PC-9 (cell line): ENCODE data around the gene HMX2. TPM values are rescaled to one million over a fixed set of nuclear protein-coding genes. Genes with fewer than 3 reads are reported as not detected.

Experiments used
- BruUV-seq: library from RNA; stranded (reverse); fragments of 400-500 nt; replicated peaks from 2 replicates; lab custom pipeline; 2021; lab: Mats Ljungman, UMichigan
- CTCF ChIA-PET: fragments of 300-600 bp; sonication (Branson Sonifier 250); formaldehyde crosslinking; loops from one replicate; lab custom pipeline; 2022; ENCODE audit warnings: antibody characterized with exemption; lab: Charles Lee
- POLR2A ChIA-PET: fragments of 300-600 bp; sonication (Branson Sonifier 250); formaldehyde crosslinking; loops from one replicate; lab custom pipeline; 2022; ENCODE audit warnings: antibody characterized with exemption; ENCODE audit not compliant: unreplicated experiment; lab: Charles Lee
- DNase-seq, 2 experiments: peaks; one replicate each; pipeline versions ENCODE4 v3.0.0 to v3.0.0-alpha.2; 2015 to 2022; ENCODE audit warnings: mixed read lengths in 1 of 2
- H2AFZ ChIP-seq: fragments of 200-600 bp; sonication (generic); 2 replicates; pipeline ENCODE4 v1.8.1; 2017; ENCODE audit warnings: antibody characterized with exemption
- H3F3A ChIP-seq: fragments of 200-600 bp; sonication (generic); 2 replicates; pipeline ENCODE4 v1.8.1; 2017; ENCODE audit warnings: antibody characterized with exemption, mild to moderate bottlenecking, low read depth; ENCODE audit not compliant: insufficient read depth
- H3K27ac ChIP-seq: fragments of 200-600 bp; sonication (generic); 2 replicates; pipeline ENCODE4 v1.6.1; 2016; ENCODE audit warnings: mixed run types
- H3K27me3 ChIP-seq: fragments of 200-600 bp; sonication (generic); 2 replicates; pipeline ENCODE4 v1.6.1; 2016; ENCODE audit warnings: low read depth, mixed run types; ENCODE audit not compliant: insufficient read depth
- H3K36me3 ChIP-seq: fragments of 200-600 bp; sonication (generic); 2 replicates; pipeline ENCODE4 v1.6.1; 2016; ENCODE audit warnings: low read depth, mixed run types
- H3K4me1 ChIP-seq: fragments of 200-600 bp; sonication (generic); replicated peaks from 2 replicates; pipeline ENCODE4 v1.6.1; 2016; ENCODE audit warnings: mixed run types; ENCODE audit not compliant: insufficient read depth
- H3K4me2 ChIP-seq: fragments of 200-600 bp; sonication (generic); 2 replicates; pipeline ENCODE4 v1.6.1; 2017; ENCODE audit warnings: mixed run types
- H3K4me3 ChIP-seq: fragments of 200-600 bp; sonication (generic); 2 replicates; pipeline ENCODE4 v1.6.1; 2016; ENCODE audit warnings: mixed run types
- H3K79me2 ChIP-seq: fragments of 200-600 bp; sonication (generic); 2 replicates; pipeline ENCODE4 v1.6.1; 2017; ENCODE audit warnings: low read depth, mixed run types
- H3K9me2 ChIP-seq: fragments of 200-600 bp; sonication (generic); 2 replicates; pipeline ENCODE4 v1.8.1; 2017; ENCODE audit warnings: mild to moderate bottlenecking; ENCODE audit not compliant: insufficient read depth
- H3K9me3 ChIP-seq: fragments of 200-600 bp; sonication (generic); 2 replicates; pipeline ENCODE4 v1.8.1; 2016; ENCODE audit warnings: low read depth; ENCODE audit not compliant: insufficient read depth
- H4K20me1 ChIP-seq: fragments of 200-600 bp; sonication (generic); 2 replicates; pipeline ENCODE4 v1.8.1; 2017; ENCODE audit not compliant: insufficient read depth
- EZH2 ChIP-seq: fragments of 200-600 bp; sonication (generic); IDR thresholded peaks from 2 replicates; pipeline ENCODE4 v1.8.0; 2017; ENCODE audit warnings: antibody characterized with exemption, low read depth
- intact Hi-C: fragments of 100-400 bp; cut with micrococcal nuclease; formaldehyde crosslinking; loops from one replicate; pipeline ENCODE4 v1.10.0; 2022; ENCODE audit not compliant: unreplicated experiment
- total RNA-seq: library from RNA; stranded (reverse); gene quantifications from 2 replicates; pipeline ENCODE4 v1.2.3, GENCODE V29; 2021
- TF ChIP-seq, protein P1 (sequence below): fragments of 200-600 bp; sonication (generic); conservative IDR thresholded peaks from 2 replicates; pipeline ENCODE4 v1.6.1; 2017; ENCODE audit warnings: mixed run types, antibody characterized with exemption, mild to moderate bottlenecking, moderate library complexity

Gene HMX2
- total RNA-seq, 1 experiment from 2014 or later: not detected

DNA sequence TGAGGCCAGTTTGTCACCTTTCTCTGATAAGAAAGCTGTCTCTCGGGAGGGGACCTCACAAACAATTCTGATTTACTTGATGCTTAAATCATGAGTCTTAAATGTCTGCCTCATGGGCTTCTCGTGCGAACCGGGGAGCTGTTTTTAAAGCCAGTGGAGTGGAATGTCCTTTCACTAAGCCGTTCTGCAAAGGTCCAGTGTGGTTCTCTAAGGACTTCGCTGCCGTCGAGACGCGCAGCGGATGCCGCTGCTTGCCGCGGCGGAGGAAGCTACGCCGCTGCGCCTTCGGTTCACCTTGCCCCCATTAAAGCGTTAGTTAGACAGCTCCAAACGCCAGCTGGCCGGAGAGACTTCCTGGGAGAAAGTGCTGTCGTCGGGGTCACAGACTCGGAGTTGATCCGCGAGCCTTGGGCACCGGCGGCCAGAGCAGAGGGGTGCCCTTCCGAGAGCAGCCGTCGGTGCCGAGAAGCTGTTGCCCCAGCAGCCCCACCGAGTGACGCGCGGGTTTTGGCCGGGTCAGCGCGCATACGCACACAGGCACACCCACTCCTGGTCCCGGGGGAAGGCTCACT lies 13.5 kb upstream of the HMX2 start:
- no TSS peak for BruUV-seq
- no peak for TF ChIP-seq EZH2
- TF ChIP-seq, protein P1, sequence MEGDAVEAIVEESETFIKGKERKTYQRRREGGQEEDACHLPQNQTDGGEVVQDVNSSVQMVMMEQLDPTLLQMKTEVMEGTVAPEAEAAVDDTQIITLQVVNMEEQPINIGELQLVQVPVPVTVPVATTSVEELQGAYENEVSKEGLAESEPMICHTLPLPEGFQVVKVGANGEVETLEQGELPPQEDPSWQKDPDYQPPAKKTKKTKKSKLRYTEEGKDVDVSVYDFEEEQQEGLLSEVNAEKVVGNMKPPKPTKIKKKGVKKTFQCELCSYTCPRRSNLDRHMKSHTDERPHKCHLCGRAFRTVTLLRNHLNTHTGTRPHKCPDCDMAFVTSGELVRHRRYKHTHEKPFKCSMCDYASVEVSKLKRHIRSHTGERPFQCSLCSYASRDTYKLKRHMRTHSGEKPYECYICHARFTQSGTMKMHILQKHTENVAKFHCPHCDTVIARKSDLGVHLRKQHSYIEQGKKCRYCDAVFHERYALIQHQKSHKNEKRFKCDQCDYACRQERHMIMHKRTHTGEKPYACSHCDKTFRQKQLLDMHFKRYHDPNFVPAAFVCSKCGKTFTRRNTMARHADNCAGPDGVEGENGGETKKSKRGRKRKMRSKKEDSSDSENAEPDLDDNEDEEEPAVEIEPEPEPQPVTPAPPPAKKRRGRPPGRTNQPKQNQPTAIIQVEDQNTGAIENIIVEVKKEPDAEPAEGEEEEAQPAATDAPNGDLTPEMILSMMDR: no peak
- Histone ChIP-seq H3K79me2 (no peaks in the 10 kb centered on the region), H4K20me1 (no peaks in the 10 kb centered on the region), H3K27me3 (no peaks in the 10 kb centered on the region), H3F3A (no peaks in the 10 kb centered on the region), H3K9me2 (no peaks in the 10 kb centered on the region), H3K36me3 (no peaks in the 10 kb centered on the region), H3K4me1 (peaks cover 10% of the 10 kb centered on the region), H3K27ac (no peak overlapping the region), H3K4me2 (no peak overlapping the region), H3K9me3 (no peaks in the 10 kb centered on the region), H2AFZ (no peak overlapping the region), H3K4me3 (no peak overlapping the region)
- DNase-seq: no peak
- CTCF ChIA-PET: interaction anchor here (0.6 kb wide), 1 partner anchor 1975 kb away, joined by 3 read pairs; no protein-coding TSS in a partner anchor
- intact Hi-C loops: loop anchor here (5.0 kb wide), 1 partner anchor 92 kb away; no protein-coding TSS in a partner anchor
- POLR2A ChIA-PET: no interaction called here

DNA sequence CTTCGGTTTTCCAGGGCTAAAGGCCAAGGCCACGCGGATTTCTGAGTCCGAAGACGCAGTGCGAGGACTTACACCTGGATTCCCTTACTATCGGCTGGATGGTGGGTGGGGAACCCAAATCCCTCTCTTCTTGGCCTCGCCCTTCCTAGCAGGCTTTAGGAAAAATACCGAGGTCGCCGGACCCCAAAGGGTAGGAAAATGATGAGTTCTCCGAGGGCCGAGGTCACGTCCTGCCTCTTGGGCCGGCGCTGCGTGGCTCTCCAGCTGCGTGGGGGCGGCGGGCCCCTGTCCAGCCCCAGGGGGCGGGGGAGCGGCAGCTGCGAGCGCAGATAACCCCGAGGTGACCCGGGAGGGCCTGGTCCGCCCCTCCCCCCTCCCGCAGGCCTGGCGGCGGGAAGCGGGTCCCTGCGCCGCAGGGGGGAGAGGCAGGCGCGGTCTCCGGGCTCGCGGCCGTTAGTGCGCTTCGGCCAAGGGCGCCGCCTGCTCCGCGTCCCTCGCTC lies 13.0 kb upstream of the HMX2 start:
- no peaks in the 10 kb centered on the region for H3K36me3 ChIP-seq
- TF ChIP-seq, protein P1: no peak
- no peak for TF ChIP-seq EZH2
- H3K4me1 ChIP-seq: peaks cover 4% of the 10 kb centered on the region; the same call in 1 of the 2 replicates
- H3K9me3 ChIP-seq: no peaks in the 10 kb centered on the region
- intact Hi-C loops: loop anchor here (5.0 kb wide), 1 partner anchor 93 kb away; no protein-coding TSS in a partner anchor
- no TSS peak for BruUV-seq
- ChIA-PET POLR2A (no interaction called here), CTCF (no interaction called here)
- H4K20me1 ChIP-seq: no peaks in the 10 kb centered on the region
- H3K27ac ChIP-seq: no peak overlapping the region
- H3K9me2 ChIP-seq: no peaks in the 10 kb centered on the region
- H3K79me2 ChIP-seq: no peaks in the 10 kb centered on the region
- no peak for DNase-seq
- H3F3A ChIP-seq: no peaks in the 10 kb centered on the region
- H3K4me2 ChIP-seq: no peak overlapping the region
- H3K27me3 ChIP-seq: no peaks in the 10 kb centered on the region
- H2AFZ ChIP-seq: no peak overlapping the region
- H3K4me3 ChIP-seq: no peak overlapping the region

DNA sequence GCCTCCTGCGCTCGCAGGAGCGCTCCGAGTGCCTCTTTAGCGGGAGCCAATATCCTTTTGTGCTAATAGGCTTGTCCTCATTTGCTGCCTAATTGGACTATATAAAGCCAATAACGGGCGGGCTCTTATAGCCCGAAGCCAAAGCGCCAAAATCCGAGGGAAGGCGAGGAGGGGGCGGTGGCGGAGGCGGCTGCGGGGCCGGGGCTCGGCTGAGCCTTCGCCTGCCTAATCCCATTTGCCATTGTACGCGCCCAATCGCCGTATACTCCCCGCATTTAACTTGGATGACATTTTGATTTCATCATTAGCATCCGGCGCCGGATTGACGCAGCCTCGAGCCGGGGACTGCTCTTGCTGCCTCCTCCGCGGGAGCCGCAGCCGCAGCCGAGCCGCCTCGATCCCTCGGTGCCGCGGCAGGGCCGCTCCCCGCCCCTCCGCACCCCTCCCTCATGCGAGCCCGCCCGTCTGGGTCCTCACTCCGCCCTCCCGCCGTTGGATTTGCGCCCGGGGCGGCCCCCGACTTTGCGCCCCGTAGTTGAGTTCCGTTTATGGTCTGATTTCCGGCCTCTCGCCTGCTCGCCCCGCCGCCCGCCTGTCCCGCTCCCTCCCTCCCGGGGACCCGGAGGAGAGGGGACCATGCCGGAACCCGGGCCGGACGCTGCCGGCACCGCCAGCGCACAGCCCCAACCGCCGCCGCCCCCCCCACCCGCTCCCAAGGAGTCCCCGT lies 12.4 kb upstream of the HMX2 start, which contains the start of gene HMX3:
Gene HMX3, plus strand, starts transcription at position 556 of the 727 bp plus-strand sequence. Its CDS starts 81 bp downstream, at position 637.
- no peaks in the 10 kb centered on the region for H4K20me1 ChIP-seq
- no peaks in the 10 kb centered on the region for H3K9me3 ChIP-seq
- DNase-seq: no peak
- no peaks in the 10 kb centered on the region for H3F3A ChIP-seq
- H3K9me2 ChIP-seq: no peaks in the 10 kb centered on the region
- ChIA-PET CTCF (no interaction called here), POLR2A (no interaction called here)
- no peak within 1 kb of the TSS for H3K4me2 ChIP-seq
- H3K4me3 ChIP-seq: no peak within 1 kb of the TSS
- no TSS peak for BruUV-seq
- intact Hi-C loops: no loop called here
- H3K79me2 ChIP-seq: no peaks in the 10 kb centered on the region
- H2AFZ ChIP-seq: no peak within 1 kb of the TSS
- no peaks in the 10 kb centered on the region for H3K4me1 ChIP-seq
- TF ChIP-seq, protein P1: no peak
- no peak for TF ChIP-seq EZH2
- H3K36me3 ChIP-seq: no peaks in the 10 kb centered on the region
- no peaks in the 10 kb centered on the region for H3K27me3 ChIP-seq
- H3K27ac ChIP-seq: no peak within 1 kb of the TSS
